ENCODE data around the gene TECRL.

- TF ChIP-seq, protein P1, sequence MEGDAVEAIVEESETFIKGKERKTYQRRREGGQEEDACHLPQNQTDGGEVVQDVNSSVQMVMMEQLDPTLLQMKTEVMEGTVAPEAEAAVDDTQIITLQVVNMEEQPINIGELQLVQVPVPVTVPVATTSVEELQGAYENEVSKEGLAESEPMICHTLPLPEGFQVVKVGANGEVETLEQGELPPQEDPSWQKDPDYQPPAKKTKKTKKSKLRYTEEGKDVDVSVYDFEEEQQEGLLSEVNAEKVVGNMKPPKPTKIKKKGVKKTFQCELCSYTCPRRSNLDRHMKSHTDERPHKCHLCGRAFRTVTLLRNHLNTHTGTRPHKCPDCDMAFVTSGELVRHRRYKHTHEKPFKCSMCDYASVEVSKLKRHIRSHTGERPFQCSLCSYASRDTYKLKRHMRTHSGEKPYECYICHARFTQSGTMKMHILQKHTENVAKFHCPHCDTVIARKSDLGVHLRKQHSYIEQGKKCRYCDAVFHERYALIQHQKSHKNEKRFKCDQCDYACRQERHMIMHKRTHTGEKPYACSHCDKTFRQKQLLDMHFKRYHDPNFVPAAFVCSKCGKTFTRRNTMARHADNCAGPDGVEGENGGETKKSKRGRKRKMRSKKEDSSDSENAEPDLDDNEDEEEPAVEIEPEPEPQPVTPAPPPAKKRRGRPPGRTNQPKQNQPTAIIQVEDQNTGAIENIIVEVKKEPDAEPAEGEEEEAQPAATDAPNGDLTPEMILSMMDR (conservative IDR thresholded peaks at IDR 0.05; ENCODE audit: low read depth in 2 of 2) = no peak
- TF ChIP-seq POLR2AphosphoS5 (IDR thresholded peaks at IDR 0.05; ENCODE audit: low read depth) (no peak), EZH2phosphoT487 (IDR thresholded peaks at IDR 0.05; ENCODE audit: unreplicated experiment) (no peak), EZH2 (IDR thresholded peaks at IDR 0.05; ENCODE audit: low read depth, unreplicated experiment) (no peak), JUNB (IDR thresholded peaks at IDR 0.05; ENCODE audit: unreplicated experiment) (no peak), NANOG (IDR thresholded peaks at IDR 0.05; ENCODE audit: borderline replicate concordance) (no peak), CREB1 (CRISPR knock-in tag; IDR thresholded peaks at IDR 0.05; ENCODE audit: low read depth) (no peak), ZNF114 (CRISPR knock-in tag; IDR thresholded peaks at IDR 0.05) (no peak), ZNF462 (CRISPR knock-in tag; IDR thresholded peaks at IDR 0.05) (no peak), ZNF331 (CRISPR knock-in tag; IDR thresholded peaks at IDR 0.05; ENCODE audit: low read depth) (no peak), STAT1 (IDR thresholded peaks at IDR 0.05; ENCODE audit: unreplicated experiment) (no peak)
- TF ChIP-seq, protein P2, sequence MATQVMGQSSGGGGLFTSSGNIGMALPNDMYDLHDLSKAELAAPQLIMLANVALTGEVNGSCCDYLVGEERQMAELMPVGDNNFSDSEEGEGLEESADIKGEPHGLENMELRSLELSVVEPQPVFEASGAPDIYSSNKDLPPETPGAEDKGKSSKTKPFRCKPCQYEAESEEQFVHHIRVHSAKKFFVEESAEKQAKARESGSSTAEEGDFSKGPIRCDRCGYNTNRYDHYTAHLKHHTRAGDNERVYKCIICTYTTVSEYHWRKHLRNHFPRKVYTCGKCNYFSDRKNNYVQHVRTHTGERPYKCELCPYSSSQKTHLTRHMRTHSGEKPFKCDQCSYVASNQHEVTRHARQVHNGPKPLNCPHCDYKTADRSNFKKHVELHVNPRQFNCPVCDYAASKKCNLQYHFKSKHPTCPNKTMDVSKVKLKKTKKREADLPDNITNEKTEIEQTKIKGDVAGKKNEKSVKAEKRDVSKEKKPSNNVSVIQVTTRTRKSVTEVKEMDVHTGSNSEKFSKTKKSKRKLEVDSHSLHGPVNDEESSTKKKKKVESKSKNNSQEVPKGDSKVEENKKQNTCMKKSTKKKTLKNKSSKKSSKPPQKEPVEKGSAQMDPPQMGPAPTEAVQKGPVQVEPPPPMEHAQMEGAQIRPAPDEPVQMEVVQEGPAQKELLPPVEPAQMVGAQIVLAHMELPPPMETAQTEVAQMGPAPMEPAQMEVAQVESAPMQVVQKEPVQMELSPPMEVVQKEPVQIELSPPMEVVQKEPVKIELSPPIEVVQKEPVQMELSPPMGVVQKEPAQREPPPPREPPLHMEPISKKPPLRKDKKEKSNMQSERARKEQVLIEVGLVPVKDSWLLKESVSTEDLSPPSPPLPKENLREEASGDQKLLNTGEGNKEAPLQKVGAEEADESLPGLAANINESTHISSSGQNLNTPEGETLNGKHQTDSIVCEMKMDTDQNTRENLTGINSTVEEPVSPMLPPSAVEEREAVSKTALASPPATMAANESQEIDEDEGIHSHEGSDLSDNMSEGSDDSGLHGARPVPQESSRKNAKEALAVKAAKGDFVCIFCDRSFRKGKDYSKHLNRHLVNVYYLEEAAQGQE (IDR thresholded peaks at IDR 0.05; ENCODE audit: unreplicated experiment) = no peak
Observed at GRCh38 chr4:64430933-64431332, 21.7 kb upstream of the TECRL start.

Measured in GM23338 (cell line).